Measurements from ENCODE around the gene CCND1.

The CCND1 gene

DNA sequence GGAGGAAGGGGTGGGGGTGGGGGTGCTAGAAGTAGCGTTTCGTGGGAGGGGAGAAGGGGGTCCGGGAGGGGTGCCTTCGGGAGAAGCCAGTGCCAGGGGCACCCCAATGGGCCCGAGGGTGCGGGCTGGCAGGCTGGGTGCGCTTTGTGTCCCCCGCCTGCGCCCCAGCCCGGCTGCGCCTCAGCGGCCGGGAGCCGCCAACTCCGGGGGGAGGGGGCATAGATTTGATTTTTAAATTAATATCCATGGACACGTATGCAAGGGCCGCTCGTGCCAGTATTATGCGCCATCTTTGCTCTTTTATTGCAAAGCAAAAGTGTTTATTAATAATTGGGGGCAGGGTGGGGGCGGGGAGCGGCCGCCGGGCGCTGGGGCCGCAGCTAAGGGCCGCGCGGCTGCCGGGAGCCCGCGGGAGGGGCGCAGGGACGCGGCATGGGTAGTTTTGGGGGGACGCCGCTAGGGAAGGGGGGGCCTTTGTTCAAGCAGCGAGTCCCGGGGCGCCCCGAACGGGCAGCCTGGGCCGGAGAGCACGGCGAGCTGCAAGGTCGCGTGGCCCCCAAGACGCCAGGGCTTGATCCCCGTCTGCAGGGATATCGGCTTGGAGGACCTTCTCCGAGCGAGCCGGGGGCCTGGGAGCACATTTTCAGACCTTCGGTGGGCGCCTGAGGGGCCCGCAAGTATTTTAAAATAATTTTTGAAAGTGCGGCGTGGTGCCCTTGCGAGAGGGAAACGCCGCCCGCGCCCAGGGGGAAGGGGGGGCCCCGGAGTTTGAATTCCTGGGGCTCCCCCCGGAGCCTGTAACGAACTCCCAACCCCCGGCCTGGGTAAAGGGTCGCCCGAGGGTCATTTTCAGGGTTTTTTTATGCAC, 959 bp downstream of the CCND1 start:
- no peak for DNase-seq
- TF ChIP-seq GATA1 (IDR thresholded peaks at IDR 0.05; ENCODE audit: low read depth, low read length) (no peak), POLR2A (IDR thresholded peaks at IDR 0.05; ENCODE audit: low read length) (no peak)

- DNase-seq: peak in 1 of 2 experiments; percentile 28
- no peak for TF ChIP-seq POLR2A (IDR thresholded peaks at IDR 0.05; ENCODE audit: low read length)
- no peak for TF ChIP-seq GATA1 (IDR thresholded peaks at IDR 0.05; ENCODE audit: low read depth, low read length)
Observed at GRCh38 chr11:69642549-69642912, 1.6 kb downstream of the CCND1 start.

DNA sequence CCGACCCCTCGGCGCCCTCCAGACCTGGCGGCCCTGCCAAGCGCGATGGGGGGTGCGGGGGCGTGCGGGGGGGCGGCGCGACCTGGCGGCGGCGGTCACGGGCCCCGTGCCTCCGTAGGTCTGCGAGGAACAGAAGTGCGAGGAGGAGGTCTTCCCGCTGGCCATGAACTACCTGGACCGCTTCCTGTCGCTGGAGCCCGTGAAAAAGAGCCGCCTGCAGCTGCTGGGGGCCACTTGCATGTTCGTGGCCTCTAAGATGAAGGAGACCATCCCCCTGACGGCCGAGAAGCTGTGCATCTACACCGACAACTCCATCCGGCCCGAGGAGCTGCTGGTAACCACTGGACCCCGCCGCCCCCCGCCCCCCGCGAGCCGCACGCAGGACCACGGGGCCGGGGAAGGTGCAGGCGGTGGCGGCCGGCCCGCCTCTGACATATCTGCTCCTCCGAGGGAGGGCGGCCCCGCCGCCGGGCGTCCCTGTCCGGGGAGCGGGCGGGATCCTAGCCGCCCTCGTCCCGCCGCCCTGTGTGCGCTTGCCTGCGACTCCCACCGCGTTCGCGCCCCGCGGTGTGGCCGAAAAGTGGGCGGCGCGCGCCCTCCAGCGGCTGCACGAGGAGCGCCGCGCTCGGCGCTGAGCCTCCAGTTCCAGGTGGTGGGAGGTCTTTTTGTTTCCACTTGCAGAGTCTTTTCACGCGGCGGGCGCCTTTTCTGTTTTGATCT, 2.1 kb downstream of the CCND1 start:
- TF ChIP-seq POLR2A (IDR thresholded peaks at IDR 0.05; ENCODE audit: low read length) (no peak), GATA1 (IDR thresholded peaks at IDR 0.05; ENCODE audit: low read depth, low read length) (no peak)
- peak; percentile 76 to 85 for DNase-seq

GRCh38 chr11:69643646-69644045, 2.7 kb downstream of the CCND1 start:
- DNase-seq: no peak
- TF ChIP-seq POLR2A (IDR thresholded peaks at IDR 0.05; ENCODE audit: low read length): no peak

DNA sequence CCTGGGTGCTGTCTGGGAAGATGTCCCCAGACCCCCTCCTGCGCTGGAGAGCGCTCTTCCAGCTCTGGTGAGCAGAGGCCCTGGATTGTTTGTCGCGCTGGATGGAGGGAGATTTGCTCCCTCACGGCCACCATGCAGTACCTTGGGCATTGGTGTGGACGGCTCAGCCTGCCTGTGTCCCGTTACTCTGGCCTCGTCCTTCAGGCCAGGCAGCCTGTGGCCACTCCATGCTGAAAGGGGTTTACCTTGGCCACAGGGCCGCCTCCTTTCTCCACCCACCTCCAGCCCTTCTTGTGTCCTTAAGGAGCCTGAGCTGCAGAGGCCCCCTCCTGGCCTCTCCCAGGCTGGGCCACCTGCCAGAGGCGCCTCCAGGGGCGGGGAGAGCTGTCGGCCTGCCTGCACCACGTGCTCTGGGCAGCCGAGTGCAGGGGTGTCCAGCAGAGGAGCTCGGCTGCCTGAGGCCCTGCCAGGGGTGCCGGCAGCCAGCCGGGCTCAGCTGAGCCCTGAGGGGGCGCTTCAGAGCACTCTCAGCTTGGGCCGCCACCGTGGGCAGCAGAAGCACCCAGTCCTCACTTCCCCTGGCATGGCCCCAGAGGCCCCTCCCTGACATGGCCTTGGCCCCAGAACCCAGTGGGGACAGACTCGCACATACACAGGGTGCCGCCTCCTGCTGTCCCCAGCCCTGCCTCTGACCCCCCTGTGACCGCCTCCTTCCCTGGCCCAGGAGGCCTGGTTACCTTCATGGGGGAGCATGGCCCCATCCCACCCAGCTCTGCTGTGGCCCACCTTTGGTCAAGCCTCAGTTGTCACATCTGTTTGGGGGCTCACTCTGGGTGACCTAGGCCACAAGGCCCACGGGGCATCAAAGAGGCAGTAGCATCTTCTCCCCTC, 3.4 kb downstream of the CCND1 start:
- DNase-seq: peak; percentile 9 to 18
- TF ChIP-seq GATA1 (IDR thresholded peaks at IDR 0.05; ENCODE audit: low read depth, low read length) (no peak), POLR2A (IDR thresholded peaks at IDR 0.05; ENCODE audit: low read length) (no peak)

DNA sequence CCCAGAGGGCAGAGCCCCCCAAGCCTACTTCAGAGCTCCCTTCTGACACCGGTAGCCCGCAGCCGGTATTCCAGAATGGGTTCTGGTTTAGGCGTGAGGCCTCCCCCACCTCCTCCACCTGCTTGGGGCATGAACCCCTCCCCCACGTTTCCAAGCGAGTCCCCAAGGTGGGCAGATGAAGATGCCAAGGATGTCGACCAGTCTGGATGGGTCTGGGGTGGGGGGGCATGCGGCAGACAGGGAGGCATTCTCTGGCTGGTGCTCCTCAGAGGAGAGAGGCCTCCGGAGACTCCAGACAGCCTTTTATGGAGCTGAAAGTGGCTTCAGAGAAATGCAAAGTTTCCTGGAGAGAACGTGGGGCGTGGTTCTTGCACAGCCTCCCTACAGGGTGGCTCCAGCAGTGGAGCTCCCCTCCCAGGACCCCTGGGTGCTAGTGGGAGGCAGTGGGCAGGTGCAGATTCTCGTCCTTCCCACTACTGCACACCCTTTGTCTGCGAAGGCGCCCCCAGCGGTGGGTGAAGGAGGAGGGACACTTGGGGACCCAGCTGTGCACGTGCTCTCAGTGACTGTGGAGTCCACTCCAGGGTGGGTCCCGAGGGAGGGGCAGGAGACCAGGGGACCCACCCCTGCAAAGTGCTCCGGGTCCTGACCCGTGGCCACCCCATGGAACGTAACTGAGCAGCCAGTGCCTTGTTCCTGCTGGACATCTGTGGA, 4.2 kb downstream of the CCND1 start:
- no peak for DNase-seq
- no peak for TF ChIP-seq GATA1 (IDR thresholded peaks at IDR 0.05; ENCODE audit: low read depth, low read length)
- no peak for TF ChIP-seq POLR2A (IDR thresholded peaks at IDR 0.05; ENCODE audit: low read length)

- TF ChIP-seq POLR2A (IDR thresholded peaks at IDR 0.05; ENCODE audit: low read length) (no peak), GATA1 (IDR thresholded peaks at IDR 0.05; ENCODE audit: low read depth, low read length) (no peak)
- no peak for DNase-seq
Observed at GRCh38 chr11:69645801-69646492, 5.0 kb downstream of the CCND1 start.

DNA sequence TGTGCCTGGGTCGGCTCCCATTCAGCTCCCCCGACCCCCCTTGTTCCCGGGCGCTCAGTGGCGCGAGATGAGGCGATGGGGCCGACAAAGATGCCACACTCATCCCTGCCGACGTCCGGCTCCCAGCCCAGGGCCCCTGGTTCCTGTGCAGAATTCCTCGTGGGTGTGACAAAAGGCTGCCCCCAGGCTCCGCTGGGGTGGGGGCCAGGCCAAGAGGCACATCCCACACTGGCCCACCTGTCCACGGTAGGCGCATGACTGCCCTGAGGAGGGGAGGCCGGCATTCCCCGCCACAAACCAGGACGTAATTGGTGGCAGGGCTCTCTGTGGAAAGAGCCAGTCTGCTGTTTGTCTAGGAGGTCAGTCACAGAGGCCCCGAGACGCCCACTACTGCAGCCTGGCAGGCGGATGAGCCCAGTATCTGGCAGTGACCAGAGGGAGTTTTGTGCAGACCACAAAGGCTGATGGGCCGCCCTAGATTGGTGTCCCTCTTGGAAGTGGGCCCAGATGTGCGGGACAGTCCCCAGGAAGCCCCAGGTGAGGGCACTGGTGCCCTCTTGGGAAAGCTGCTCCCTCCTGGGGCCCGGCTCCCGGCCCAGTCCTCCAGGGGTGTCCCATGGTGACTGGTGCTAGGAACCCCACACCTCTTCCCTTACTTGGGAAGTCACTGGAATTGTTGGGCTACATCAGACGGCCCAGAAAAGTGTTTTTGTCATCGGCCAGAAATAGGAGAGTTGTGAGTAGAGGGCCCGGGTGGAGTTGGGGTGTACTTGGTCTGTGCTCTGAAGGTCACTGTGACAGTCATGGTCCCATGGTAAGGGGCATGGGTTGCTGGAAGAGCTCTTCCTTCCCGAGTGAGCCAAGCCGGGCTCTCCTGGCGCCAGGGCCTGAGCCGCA, 5.8 kb downstream of the CCND1 start:
- TF ChIP-seq POLR2A (IDR thresholded peaks at IDR 0.05; ENCODE audit: low read length) (no peak), GATA1 (IDR thresholded peaks at IDR 0.05; ENCODE audit: low read depth, low read length) (no peak)
- no peak for DNase-seq

- TF ChIP-seq GATA1 (IDR thresholded peaks at IDR 0.05; ENCODE audit: low read depth, low read length) (no peak), POLR2A (IDR thresholded peaks at IDR 0.05; ENCODE audit: low read length) (no peak)
- DNase-seq: no peak
Observed at GRCh38 chr11:69647390-69647748, 6.4 kb downstream of the CCND1 start.

DNA sequence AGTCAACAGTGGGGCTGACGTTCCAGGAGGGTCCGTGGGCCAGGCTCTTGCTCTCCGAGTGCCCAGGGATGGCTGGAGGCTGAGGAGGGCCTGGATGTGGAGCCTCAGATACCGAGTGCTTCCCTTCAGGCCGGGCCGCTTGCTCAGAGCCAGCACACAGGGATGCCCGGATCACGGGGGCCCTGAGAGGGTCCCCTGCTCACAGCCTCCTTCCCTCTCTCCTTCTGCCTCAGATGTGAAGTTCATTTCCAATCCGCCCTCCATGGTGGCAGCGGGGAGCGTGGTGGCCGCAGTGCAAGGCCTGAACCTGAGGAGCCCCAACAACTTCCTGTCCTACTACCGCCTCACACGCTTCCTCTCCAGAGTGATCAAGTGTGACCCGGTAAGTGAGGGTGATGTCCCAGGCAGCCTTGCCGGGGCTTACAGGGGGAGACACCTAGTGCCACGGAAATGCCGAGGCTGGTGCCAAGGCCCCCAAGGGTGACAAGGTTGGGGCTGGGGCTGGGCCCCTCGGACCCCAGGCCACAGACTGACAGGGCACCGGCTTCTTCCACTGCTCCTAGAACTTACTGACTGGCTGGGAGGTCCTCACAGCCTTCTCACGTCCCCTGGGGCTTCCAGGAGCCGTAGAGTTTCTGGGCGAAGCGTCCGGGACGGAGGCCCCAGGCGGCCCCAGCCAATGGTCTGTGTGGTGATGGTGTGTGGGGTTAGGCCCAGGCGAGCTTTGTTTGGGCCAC, 7.0 kb downstream of the CCND1 start:
- no peak for DNase-seq
- no peak for TF ChIP-seq GATA1 (IDR thresholded peaks at IDR 0.05; ENCODE audit: low read depth, low read length)
- TF ChIP-seq POLR2A (IDR thresholded peaks at IDR 0.05; ENCODE audit: low read length): no peak

All from erythroblast (primary cell).